ENCODE data around the gene IFT22. TPM values are rescaled to one million over a fixed set of nuclear protein-coding genes. Genes with fewer than 3 reads are reported as not detected.

The IFT22 gene
- total RNA-seq, 1 experiment from 2014 or later: 21.3 TPM

- Histone ChIP-seq H3K9me3 (ENCODE audit: control insufficient read depth, low read depth, low read length) (no peaks in the 10 kb centered on the region), H3K4me1 (ENCODE audit: insufficient read depth, low read length) (no peaks in the 10 kb centered on the region), H2BK15ac (ENCODE audit: low read depth, low read length) (peak overlapping the region; percentile 91; the same call in 1 of the 2 replicates), H3K23me2 (ENCODE audit: insufficient read length, low read depth, low read length, poor library complexity, severe bottlenecking) (no peaks in the 10 kb centered on the region), H4K91ac (ENCODE audit: insufficient read length, low read depth, low read length) (no peak overlapping the region), H4K8ac (replicated peaks; ENCODE audit: insufficient read length, low read depth, low read length) (no peak overlapping the region), H4K20me1 (ENCODE audit: control insufficient read depth, insufficient read depth, insufficient read length) (no peaks in the 10 kb centered on the region), H3T11ph (ENCODE audit: low read length) (no peak overlapping the region), H2BK20ac (ENCODE audit: low read depth, low read length, poor library complexity, severe bottlenecking) (no peak overlapping the region), H3K27me3 (ENCODE audit: insufficient read depth, low read length) (no peaks in the 10 kb centered on the region), H3K4ac (ENCODE audit: low read depth, low read length) (no peak overlapping the region), H4K5ac (ENCODE audit: insufficient read length, low read depth, low read length) (no peak overlapping the region), H2BK12ac (ENCODE audit: insufficient read length, low read depth, low read length) (no peak overlapping the region), H2AFZ (ENCODE audit: low read length) (no peak overlapping the region), H3K79me1 (ENCODE audit: insufficient read depth, low read depth, low read length, poor library complexity, severe bottlenecking) (no peaks in the 10 kb centered on the region), H3K14ac (ENCODE audit: insufficient read depth, low read length) (no peak overlapping the region), H2BK120ac (ENCODE audit: low read depth, low read length, poor library complexity, severe bottlenecking) (no peak overlapping the region), H3K23ac (ENCODE audit: insufficient read length, low read depth, low read length) (no peak overlapping the region), H3K27ac (ENCODE audit: insufficient read length, low read depth, low read length) (no peak overlapping the region), H2BK5ac (ENCODE audit: insufficient read length, low read length) (no peak overlapping the region), H3K79me2 (ENCODE audit: insufficient read depth, low read length) (no peaks in the 10 kb centered on the region), H3K18ac (ENCODE audit: insufficient read length, low read depth, low read length) (no peak overlapping the region), H2AK5ac (ENCODE audit: insufficient read length, low read length) (no peak overlapping the region), H3K56ac (ENCODE audit: insufficient read length, low read depth, low read length) (no peak overlapping the region), H3K9ac (ENCODE audit: extremely low read depth, insufficient read length, low read length) (no peak overlapping the region), H3K4me2 (ENCODE audit: insufficient read depth, insufficient read length, low read length) (no peak overlapping the region)
- DNase-seq: no peak
- Mint-ChIP-seq H3K9me3 (no peaks in the 10 kb centered on the region), H3K4me3 (no peak overlapping the region), H3K36me3 (ENCODE audit: insufficient read depth in 1 of 3, low read depth in 3 of 3) (no peaks in the 10 kb centered on the region), H3K27ac (no peak overlapping the region), H3K4me1 (peaks cover 0 to 11% of the 10 kb centered on the region in 2 experiments; a peak in 2 of 4 replicates), H3K27me3 (ENCODE audit: low read depth) (peaks cover 11% of the 10 kb centered on the region)
- TF ChIP-seq, protein P1, sequence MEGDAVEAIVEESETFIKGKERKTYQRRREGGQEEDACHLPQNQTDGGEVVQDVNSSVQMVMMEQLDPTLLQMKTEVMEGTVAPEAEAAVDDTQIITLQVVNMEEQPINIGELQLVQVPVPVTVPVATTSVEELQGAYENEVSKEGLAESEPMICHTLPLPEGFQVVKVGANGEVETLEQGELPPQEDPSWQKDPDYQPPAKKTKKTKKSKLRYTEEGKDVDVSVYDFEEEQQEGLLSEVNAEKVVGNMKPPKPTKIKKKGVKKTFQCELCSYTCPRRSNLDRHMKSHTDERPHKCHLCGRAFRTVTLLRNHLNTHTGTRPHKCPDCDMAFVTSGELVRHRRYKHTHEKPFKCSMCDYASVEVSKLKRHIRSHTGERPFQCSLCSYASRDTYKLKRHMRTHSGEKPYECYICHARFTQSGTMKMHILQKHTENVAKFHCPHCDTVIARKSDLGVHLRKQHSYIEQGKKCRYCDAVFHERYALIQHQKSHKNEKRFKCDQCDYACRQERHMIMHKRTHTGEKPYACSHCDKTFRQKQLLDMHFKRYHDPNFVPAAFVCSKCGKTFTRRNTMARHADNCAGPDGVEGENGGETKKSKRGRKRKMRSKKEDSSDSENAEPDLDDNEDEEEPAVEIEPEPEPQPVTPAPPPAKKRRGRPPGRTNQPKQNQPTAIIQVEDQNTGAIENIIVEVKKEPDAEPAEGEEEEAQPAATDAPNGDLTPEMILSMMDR (conservative IDR thresholded peaks at IDR 0.05): no peak
- no CpG with 5 or more reads among the region's 7 CpGs for WGBS (ENCODE audit: extremely low coverage, insufficient read length, low lambda C conversion rate)
Observed at GRCh38 chr7:101342892-101343291, 21.3 kb upstream of the IFT22 start.

Measured in H9 (cell line).